Progenitor cell of endocrine pancreas (in vitro differentiated cells): ENCODE data around the gene PCDHGA4. TPM values are rescaled to one million over a fixed set of nuclear protein-coding genes. Genes with fewer than 3 reads are reported as not detected.
"Not testable (repeated sequence)": the region's sequence is repeated elsewhere in the genome, so short reads cannot be mapped to it uniquely, and the experiment has no call there.

Experiments
- DNase-seq: peaks from one replicate; pipeline ENCODE4 v3.0.0; 2021; ENCODE audit warnings: low spot score; ENCODE audit not compliant: unreplicated experiment
- H3K27ac Mint-ChIP-seq: 2 replicates; pipeline ENCODE4 v1.8.0; 2021; ENCODE audit warnings: mild to moderate bottlenecking, moderate library complexity, mixed read lengths
- H3K27me3 Mint-ChIP-seq: 2 replicates; pipeline ENCODE4 v1.8.0; 2021; ENCODE audit warnings: mixed read lengths
- H3K36me3 Mint-ChIP-seq: 2 replicates; pipeline ENCODE4 v1.8.0; 2022; ENCODE audit warnings: mixed read lengths; ENCODE audit not compliant: insufficient read depth
- H3K4me1 Mint-ChIP-seq: 2 replicates; pipeline ENCODE4 v1.8.0; 2021; ENCODE audit warnings: low read depth, mixed read lengths
- H3K4me3 Mint-ChIP-seq: 2 replicates; pipeline ENCODE4 v1.8.0; 2021; ENCODE audit warnings: low read depth, mild to moderate bottlenecking, moderate library complexity, mixed read lengths
- H3K9me3 Mint-ChIP-seq: 2 replicates; pipeline ENCODE4 v1.8.0; 2021; ENCODE audit warnings: low read depth, mixed read lengths
- CTCF ChIP-seq: fragments of 200-600 bp; sonication (generic); IDR thresholded peaks from one replicate; pipeline ENCODE4 v1.5.0; 2021; ENCODE audit warnings: antibody characterized with exemption, mild to moderate bottlenecking; ENCODE audit not compliant: unreplicated experiment
- long read RNA-seq: library from polyadenylated mRNA; unstranded; transcript quantifications from one replicate; pipeline ENCODE4 v2.0.0, GENCODE V29; 2020
- total RNA-seq: library from RNA; stranded (reverse); gene quantifications from 2 replicates; pipeline ENCODE4 v1.2.1, GENCODE V29; 2021

Gene PCDHGA4
- total RNA-seq: 0.96 and 1.2 TPM in 2 replicates
- long read RNA-seq: 0 reads

GRCh38 chr5:141354900-141355469 is at the start of gene PCDHGA4:
Gene PCDHGA4, plus strand, starts transcription at chr5:141355021. Its CDS starts 87 bp downstream, at chr5:141355108.
- H3K27me3 Mint-ChIP-seq: no peaks in the 10 kb centered on the region
- peaks cover 40% of the 10 kb centered on the region for H3K9me3 Mint-ChIP-seq
- peak; percentile 16 for TF ChIP-seq CTCF
- no peak within 1 kb of the TSS for H3K4me3 Mint-ChIP-seq
- DNase-seq: no peak
- no peak within 1 kb of the TSS for H3K27ac Mint-ChIP-seq
- peaks cover 13% of the 10 kb centered on the region for H3K36me3 Mint-ChIP-seq
- H3K4me1 Mint-ChIP-seq: no peaks in the 10 kb centered on the region

- DNase-seq: no peak
- H3K27ac Mint-ChIP-seq: no peak overlapping the region
- H3K27me3 Mint-ChIP-seq: no peaks in the 10 kb centered on the region
- H3K9me3 Mint-ChIP-seq: peaks cover 53% of the 10 kb centered on the region
- H3K4me3 Mint-ChIP-seq: no peak overlapping the region
- peaks cover 67% of the 10 kb centered on the region for H3K36me3 Mint-ChIP-seq
- TF ChIP-seq CTCF: no peak
- H3K4me1 Mint-ChIP-seq: no peaks in the 10 kb centered on the region
These were observed 48.2 kb upstream of the PCDHGA4 start for GRCh38 chr5:141306630-141307029.

GRCh38 chr5:141313711-141314110 is 41.1 kb upstream of the PCDHGA4 start:
- DNase-seq: no peak
- Mint-ChIP-seq H3K9me3 (peaks cover 55% of the 10 kb centered on the region), H3K4me1 (no peaks in the 10 kb centered on the region), H3K27ac (no peak overlapping the region), H3K4me3 (no peak overlapping the region), H3K27me3 (no peaks in the 10 kb centered on the region), H3K36me3 (peaks cover 81% of the 10 kb centered on the region)
- TF ChIP-seq CTCF: no peak

GRCh38 chr5:141316963-141317362 is 37.9 kb upstream of the PCDHGA4 start:
- peaks cover 62% of the 10 kb centered on the region for H3K9me3 Mint-ChIP-seq

GRCh38 chr5:141319202-141319601 is 35.6 kb upstream of the PCDHGA4 start:
- Mint-ChIP-seq H3K9me3 (peaks cover 53% of the 10 kb centered on the region), H3K27ac (peak overlapping the region; percentile 100)

More at GRCh38 chr5:141316963-141317362, 37.9 kb upstream of the PCDHGA4 start:
- not testable (repeated sequence) for DNase-seq, H3K4me1 Mint-ChIP-seq, H3K4me3 Mint-ChIP-seq, H3K27me3 Mint-ChIP-seq
- H3K27ac Mint-ChIP-seq: peak overlapping the region; percentile 64
- H3K36me3 Mint-ChIP-seq: peaks cover 81% of the 10 kb centered on the region

More at GRCh38 chr5:141319202-141319601, 35.6 kb upstream of the PCDHGA4 start:
- no peaks in the 10 kb centered on the region for H3K27me3 Mint-ChIP-seq
- peak overlapping the region; percentile 99 for H3K4me3 Mint-ChIP-seq
- no peaks in the 10 kb centered on the region for H3K4me1 Mint-ChIP-seq
- DNase-seq: no peak
- peaks cover 64% of the 10 kb centered on the region for H3K36me3 Mint-ChIP-seq
- no peak for TF ChIP-seq CTCF
